ENCODE results near the gene THADA. TPM values are rescaled to one million over a fixed set of nuclear protein-coding genes. Genes with fewer than 3 reads are reported as not detected.
A peak's percentile ranks its signal among the peaks of the same experiment; 100 is the strongest.
"Not testable (repeated sequence)": the region's sequence is repeated elsewhere in the genome, so short reads cannot be mapped to it uniquely, and the experiment has no call there.

The THADA gene
- total RNA-seq, 2 experiments from 2014 or later: 34.5 to 35.2 TPM

GRCh38 chr2:43305012-43305411 lies 290.8 kb downstream of the THADA start:
- H3K4me3 Mint-ChIP-seq: no peak overlapping the region
- peaks cover 7% of the 10 kb centered on the region for H3K36me3 Mint-ChIP-seq
- peaks cover 15% of the 10 kb centered on the region for H3K4me1 Mint-ChIP-seq
- no peaks in the 10 kb centered on the region for H3K9me3 Mint-ChIP-seq
- DNase-seq: no peak
- no peaks in the 10 kb centered on the region for H3K27me3 Mint-ChIP-seq
- H3K27ac Mint-ChIP-seq: no peak overlapping the region

DNA sequence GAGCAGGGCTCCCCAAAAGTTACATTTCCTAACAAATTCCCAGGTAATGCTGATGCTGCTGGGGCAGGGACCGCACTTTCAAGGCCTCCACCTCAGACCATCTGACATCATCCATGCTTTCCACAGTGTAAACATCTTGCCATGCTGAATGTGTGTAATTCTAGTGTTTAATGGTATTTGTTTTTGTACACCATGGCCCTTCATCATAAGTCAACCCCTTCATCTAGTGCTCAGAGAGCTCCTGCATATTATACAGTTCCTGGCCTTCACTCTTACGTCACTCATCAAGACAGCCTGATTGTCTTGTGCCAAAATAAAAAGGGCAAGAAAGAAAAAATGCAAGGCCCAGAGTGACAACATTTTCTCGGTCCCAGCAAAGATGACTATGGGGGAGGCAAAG lies 291.9 kb downstream of the THADA start:
- no peak for DNase-seq
- Mint-ChIP-seq H3K9me3 (no peaks in the 10 kb centered on the region), H3K27me3 (no peaks in the 10 kb centered on the region), H3K27ac (no peak overlapping the region), H3K4me3 (no peak overlapping the region), H3K4me1 (peaks cover 15% of the 10 kb centered on the region), H3K36me3 (peaks cover 7% of the 10 kb centered on the region)

DNA sequence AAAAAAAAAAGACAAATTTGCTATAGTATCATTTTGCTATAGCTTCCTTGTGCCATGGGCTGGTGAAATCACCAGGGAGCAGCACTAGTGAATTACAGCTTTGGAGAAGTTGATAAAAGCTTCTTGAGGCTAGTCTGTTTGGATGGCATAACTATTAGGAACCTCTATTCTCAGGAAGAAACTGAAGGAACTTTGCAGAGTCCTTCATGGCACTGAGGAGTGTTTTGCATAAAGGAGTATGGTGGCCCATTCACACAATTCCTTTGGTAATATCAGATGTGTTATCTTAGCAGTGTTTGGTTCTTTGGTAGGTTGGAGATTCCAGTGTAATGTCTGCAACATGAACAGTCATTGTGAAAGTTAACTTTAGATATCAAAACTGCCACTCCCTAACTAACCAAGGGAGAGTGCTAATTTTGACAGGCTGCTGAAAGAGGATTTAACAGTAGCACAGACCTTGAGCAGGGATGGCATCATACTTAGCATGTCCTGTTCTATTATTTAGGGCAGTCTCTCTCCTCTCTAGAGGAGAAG lies 292.8 kb downstream of the THADA start:
- H3K9me3 Mint-ChIP-seq: no peaks in the 10 kb centered on the region
- H3K27me3 Mint-ChIP-seq: no peaks in the 10 kb centered on the region
- no peak for DNase-seq
- H3K27ac Mint-ChIP-seq: no peak overlapping the region
- H3K36me3 Mint-ChIP-seq: peaks cover 7% of the 10 kb centered on the region
- H3K4me3 Mint-ChIP-seq: no peak overlapping the region
- peaks cover 15% of the 10 kb centered on the region for H3K4me1 Mint-ChIP-seq

- H3K36me3 Mint-ChIP-seq: peaks cover 7% of the 10 kb centered on the region
- no peaks in the 10 kb centered on the region for H3K9me3 Mint-ChIP-seq
- H3K27ac Mint-ChIP-seq: no peak overlapping the region
- H3K4me1 Mint-ChIP-seq: peaks cover 15% of the 10 kb centered on the region
- H3K27me3 Mint-ChIP-seq: no peaks in the 10 kb centered on the region
- no peak overlapping the region for H3K4me3 Mint-ChIP-seq
- no peak for DNase-seq
These were observed 293.5 kb downstream of the THADA start for GRCh38 chr2:43302182-43302960.

DNA sequence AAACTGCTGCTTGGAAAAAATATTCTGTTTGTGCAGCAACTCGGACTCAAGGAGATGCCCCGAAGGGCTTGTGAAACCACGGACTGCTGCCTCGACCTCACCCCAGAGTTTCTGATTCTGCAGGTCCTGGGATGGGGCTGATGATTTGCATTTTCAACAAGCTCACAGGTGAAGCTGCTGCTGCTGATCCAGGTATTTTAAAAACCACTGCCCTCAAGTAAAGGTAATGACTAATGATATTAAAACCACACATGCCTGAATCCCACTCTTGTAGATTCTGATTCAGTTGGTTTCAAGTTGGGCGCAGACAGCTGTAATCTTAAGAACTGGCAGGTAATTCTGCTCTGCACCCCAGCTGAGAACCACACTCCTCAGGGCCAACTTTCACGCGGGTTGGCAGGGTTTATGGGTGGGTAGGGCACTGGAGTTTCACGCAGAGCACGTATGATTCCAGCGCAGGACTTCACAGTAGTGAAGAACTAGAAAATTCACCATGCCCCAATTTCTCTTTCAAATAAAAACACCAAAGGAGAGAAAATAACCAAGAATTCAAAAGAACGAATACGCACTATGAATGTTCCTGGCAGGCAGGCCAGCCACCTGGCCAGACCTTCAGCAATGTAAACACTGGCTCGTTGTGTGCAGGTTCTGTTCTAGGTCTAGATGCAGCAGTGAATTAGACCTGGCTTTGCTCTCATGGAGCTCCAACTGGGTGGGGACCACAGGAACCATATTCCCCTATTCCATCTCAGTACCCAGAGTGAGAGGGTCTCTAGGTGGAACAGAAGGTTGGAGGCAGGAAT lies 294.9 kb downstream of the THADA start:
- no peak overlapping the region for H3K4me3 Mint-ChIP-seq
- no peaks in the 10 kb centered on the region for H3K27me3 Mint-ChIP-seq
- H3K4me1 Mint-ChIP-seq: peaks cover 15% of the 10 kb centered on the region
- no peak for DNase-seq
- H3K36me3 Mint-ChIP-seq: peaks cover 7% of the 10 kb centered on the region
- no peak overlapping the region for H3K27ac Mint-ChIP-seq
- no peaks in the 10 kb centered on the region for H3K9me3 Mint-ChIP-seq

DNA sequence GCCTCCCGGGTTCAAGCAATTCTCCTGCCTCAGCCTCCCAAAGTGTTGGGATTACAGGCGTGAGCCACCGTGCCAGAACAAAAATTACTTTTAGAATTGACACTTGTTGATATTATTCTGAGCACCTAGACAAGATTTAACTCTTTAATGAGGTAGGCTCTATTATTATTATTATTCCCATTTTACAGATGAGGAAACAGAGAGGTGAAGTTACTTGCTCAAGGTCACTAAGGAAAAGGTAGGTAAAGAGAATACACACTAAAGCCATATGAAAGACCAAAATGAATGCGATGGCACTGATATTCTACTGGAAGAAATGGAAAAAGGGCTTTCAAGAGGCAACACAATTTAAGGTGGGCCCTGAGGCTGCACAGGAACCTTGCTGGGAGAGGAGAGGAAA lies 295.6 kb downstream of the THADA start:
- no peaks in the 10 kb centered on the region for H3K27me3 Mint-ChIP-seq
- H3K4me1 Mint-ChIP-seq: peaks cover 15% of the 10 kb centered on the region
- no peak overlapping the region for H3K27ac Mint-ChIP-seq
- DNase-seq: no peak
- H3K36me3 Mint-ChIP-seq: peaks cover 5% of the 10 kb centered on the region
- no peak overlapping the region for H3K4me3 Mint-ChIP-seq
- H3K9me3 Mint-ChIP-seq: no peaks in the 10 kb centered on the region

GRCh38 chr2:43298500-43298899 lies 297.3 kb downstream of the THADA start:
- Mint-ChIP-seq H3K36me3 (peaks cover 10% of the 10 kb centered on the region), H3K4me1 (peaks cover 24% of the 10 kb centered on the region), H3K27me3 (no peaks in the 10 kb centered on the region)

GRCh38 chr2:43297740-43298139 lies 298.1 kb downstream of the THADA start:
- not testable (repeated sequence) for H3K4me3 Mint-ChIP-seq, H3K27me3 Mint-ChIP-seq, DNase-seq, H3K27ac Mint-ChIP-seq, H3K9me3 Mint-ChIP-seq
- H3K4me1 Mint-ChIP-seq: peaks cover 29% of the 10 kb centered on the region
- H3K36me3 Mint-ChIP-seq: peaks cover 15% of the 10 kb centered on the region

More at GRCh38 chr2:43298500-43298899, 297.3 kb downstream of the THADA start:
- DNase-seq: no peak
- H3K27ac Mint-ChIP-seq: no peak overlapping the region
- no peak overlapping the region for H3K4me3 Mint-ChIP-seq
- H3K9me3 Mint-ChIP-seq: no peaks in the 10 kb centered on the region

DNA sequence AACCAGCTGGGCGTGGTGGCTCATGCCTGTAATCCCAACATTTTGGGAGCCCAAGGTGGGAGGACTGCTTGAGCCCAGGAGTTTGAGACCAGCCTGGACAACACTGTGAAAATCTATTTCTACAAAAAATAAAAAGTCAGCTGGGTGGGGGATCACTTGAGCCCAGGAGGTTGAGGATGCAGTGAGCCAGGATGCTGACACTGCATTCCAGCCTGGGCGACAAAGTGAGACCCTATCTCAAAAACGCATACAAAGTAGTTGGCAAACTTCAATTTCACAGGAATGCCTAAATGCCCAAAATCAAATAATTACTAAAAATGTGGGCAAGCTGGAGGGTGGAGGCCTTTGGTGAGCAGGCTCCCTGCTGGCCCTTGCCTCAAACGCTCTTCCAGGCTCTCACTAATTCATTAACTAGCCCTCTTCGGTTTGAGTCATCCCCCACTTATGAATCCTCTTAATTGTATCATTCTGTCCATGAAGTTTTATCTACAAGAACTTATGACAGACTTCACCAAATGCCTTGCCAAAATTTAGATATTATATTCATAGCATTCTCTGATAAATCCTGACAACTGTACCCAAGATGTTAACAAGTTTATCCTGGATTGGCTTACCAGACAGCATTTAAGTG lies 300.8 kb downstream of the THADA start:
- Mint-ChIP-seq H3K27ac (peak overlapping the region; percentile 93), H3K36me3 (peaks cover 36% of the 10 kb centered on the region), H3K9me3 (no peaks in the 10 kb centered on the region), H3K4me1 (peaks cover 24% of the 10 kb centered on the region), H3K4me3 (no peak overlapping the region), H3K27me3 (no peaks in the 10 kb centered on the region)
- DNase-seq: no peak

GRCh38 chr2:43293744-43294695 lies 301.8 kb downstream of the THADA start:
- no peaks in the 10 kb centered on the region for H3K9me3 Mint-ChIP-seq
- H3K36me3 Mint-ChIP-seq: peaks cover 43% of the 10 kb centered on the region
- DNase-seq: peak; percentile 53
- no peaks in the 10 kb centered on the region for H3K27me3 Mint-ChIP-seq
- H3K4me1 Mint-ChIP-seq: peaks cover 24% of the 10 kb centered on the region
- peak overlapping the region; percentile 23 for H3K4me3 Mint-ChIP-seq
- peak overlapping the region; percentile 93 for H3K27ac Mint-ChIP-seq

DNA sequence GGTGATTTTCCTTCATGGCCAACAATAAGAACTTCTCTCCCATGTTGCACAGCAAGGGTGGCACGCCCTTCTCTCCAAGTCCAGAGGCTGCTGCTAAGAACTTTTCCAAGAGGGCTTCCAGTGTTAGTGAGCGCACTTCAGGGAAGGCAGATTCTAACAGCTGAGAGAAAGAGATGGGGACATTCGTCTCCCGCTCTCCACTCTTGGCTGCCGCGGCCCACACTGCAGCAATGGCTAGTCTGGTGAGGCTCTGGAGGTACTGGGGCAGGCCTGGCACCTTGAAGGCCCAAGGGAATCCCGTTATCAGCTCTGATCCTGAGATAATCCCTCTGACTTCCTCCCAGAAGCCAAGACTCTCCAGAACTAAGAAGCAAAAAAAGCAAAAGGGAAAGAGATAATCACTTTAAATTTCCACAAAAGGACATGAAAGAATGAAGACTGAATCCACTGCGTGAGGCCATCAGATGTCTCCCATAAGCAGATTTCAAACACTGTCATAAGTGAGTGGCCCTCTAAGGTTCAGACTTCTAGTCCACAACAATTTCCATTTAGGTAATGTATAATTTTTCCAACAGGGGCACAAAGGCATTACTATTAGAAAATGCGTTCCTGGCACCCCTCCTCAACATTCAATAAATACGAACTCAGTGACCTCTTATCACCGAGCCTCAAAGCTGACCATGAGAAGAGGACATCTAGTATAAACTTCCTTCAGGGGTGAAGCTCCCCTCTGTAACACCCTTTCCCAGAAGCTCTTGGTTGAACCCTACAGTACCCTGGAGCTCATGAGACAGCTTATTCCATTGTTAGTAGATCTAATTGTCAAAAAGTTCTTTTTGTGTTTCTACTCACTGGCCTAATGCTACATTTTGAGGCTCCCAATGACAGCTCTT lies 302.7 kb downstream of the THADA start:
- DNase-seq: no peak
- H3K36me3 Mint-ChIP-seq: peaks cover 47% of the 10 kb centered on the region
- H3K9me3 Mint-ChIP-seq: no peaks in the 10 kb centered on the region
- peaks cover 24% of the 10 kb centered on the region for H3K4me1 Mint-ChIP-seq
- H3K27ac Mint-ChIP-seq: peak overlapping the region; percentile 93
- no peak overlapping the region for H3K4me3 Mint-ChIP-seq
- H3K27me3 Mint-ChIP-seq: no peaks in the 10 kb centered on the region

DNA sequence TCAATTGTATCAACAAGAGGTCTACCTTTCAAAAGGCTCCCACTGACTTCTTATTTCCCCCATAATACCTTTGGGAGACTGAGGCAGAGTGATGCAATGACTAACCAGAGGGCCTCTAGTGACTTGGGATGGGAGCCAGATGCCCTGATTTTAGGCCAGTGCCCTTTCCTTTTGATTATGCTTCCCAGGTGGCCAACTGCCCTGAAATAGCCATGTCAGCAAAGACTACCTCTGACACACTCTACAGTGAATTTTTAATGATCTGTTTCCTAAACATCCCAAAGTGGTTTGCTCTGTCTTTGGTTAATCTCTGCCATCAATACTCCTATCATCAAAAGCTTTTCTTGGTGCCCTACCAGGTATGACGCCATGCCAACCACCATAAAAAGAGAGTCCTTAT lies 303.5 kb downstream of the THADA start:
- Mint-ChIP-seq H3K4me3 (no peak overlapping the region), H3K27me3 (no peaks in the 10 kb centered on the region), H3K36me3 (peaks cover 53% of the 10 kb centered on the region), H3K27ac (no peak overlapping the region), H3K9me3 (no peaks in the 10 kb centered on the region), H3K4me1 (peaks cover 24% of the 10 kb centered on the region)
- no peak for DNase-seq

- Mint-ChIP-seq H3K27ac (no peak overlapping the region), H3K9me3 (peaks cover 17% of the 10 kb centered on the region), H3K4me3 (no peak overlapping the region), H3K36me3 (peaks cover 79% of the 10 kb centered on the region), H3K27me3 (no peaks in the 10 kb centered on the region), H3K4me1 (peaks cover 16% of the 10 kb centered on the region)
- no peak for DNase-seq
These were observed 306.5 kb downstream of the THADA start for GRCh38 chr2:43289331-43289730.

Measured in activated naive CD8-positive, alpha-beta T cell treated with anti-CD3 and anti-CD28 coated beads for 36 hours (primary cell).